Bronchial epithelial cell (primary cell): Measurements from ENCODE around the gene KCTD8. TPM values are rescaled to one million over a fixed set of nuclear protein-coding genes. Genes with fewer than 3 reads are reported as not detected.

Experiments
- DNase-seq: peaks from one replicate; pipeline ENCODE4 v3.0.0-alpha.2; 2010; ENCODE audit warnings: low read depth
- FAIRE-seq: peaks from 2 replicates; lab custom pipeline; 2011; peaks lifted over from hg19 to GRCh38; lab: Jason Lieb, UNC
- H3K27me3 ChIP-seq: 2 replicates; pipeline ENCODE4 v1.5.1; 2011; ENCODE audit warnings: low read length; ENCODE audit not compliant: control insufficient read depth, insufficient read depth
- H3K36me3 ChIP-seq: 2 replicates; pipeline ENCODE4 v1.5.1; 2011; ENCODE audit warnings: low read length; ENCODE audit not compliant: control insufficient read depth, insufficient read depth
- H3K4me3 ChIP-seq: 2 replicates; pipeline ENCODE4 v1.5.1; 2011; ENCODE audit warnings: mild to moderate bottlenecking, low read depth, low read length, control low read depth
- total RNA-seq: library from RNA; depleted of rRNA; stranded (reverse); fragments of >200 nt; gene quantifications from 2 replicates; pipeline ENCODE4 v1.2.1, GENCODE V29; 2014
- TF ChIP-seq, protein P1 (sequence below): IDR thresholded peaks from 2 replicates; pipeline ENCODE4 v1.5.1; 2011; ENCODE audit warnings: mild to moderate bottlenecking, moderate library complexity, low read length, control low read depth, inconsistent platforms; ENCODE audit not compliant: insufficient read depth, severe bottlenecking

The KCTD8 gene
- total RNA-seq, 1 donor from 2014 or later: under 0.01 TPM

DNA sequence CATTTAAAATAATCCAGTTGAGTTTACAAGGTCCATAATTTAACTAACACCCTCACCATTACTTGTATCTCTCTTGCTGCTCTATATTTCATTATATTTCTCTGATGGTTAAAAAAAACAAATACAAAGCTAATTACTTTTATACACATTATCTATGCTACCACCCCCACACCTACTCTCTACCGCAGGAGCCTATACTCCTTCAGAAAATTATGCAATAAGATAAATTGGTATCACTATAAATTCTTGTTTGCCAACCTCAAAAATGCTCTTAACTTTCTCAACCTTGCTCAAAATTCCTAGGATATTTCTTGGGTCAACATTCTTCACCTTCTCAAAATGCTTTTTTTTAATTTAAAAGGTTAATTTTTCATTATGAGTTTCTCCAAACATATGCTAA lies 282.7 kb downstream of the KCTD8 start:
- DNase-seq (no peak), FAIRE-seq (no peak)
- Histone ChIP-seq H3K27me3 (no peaks in the 10 kb centered on the region), H3K4me3 (no peak overlapping the region), H3K36me3 (no peaks in the 10 kb centered on the region)
- TF ChIP-seq, protein P1, sequence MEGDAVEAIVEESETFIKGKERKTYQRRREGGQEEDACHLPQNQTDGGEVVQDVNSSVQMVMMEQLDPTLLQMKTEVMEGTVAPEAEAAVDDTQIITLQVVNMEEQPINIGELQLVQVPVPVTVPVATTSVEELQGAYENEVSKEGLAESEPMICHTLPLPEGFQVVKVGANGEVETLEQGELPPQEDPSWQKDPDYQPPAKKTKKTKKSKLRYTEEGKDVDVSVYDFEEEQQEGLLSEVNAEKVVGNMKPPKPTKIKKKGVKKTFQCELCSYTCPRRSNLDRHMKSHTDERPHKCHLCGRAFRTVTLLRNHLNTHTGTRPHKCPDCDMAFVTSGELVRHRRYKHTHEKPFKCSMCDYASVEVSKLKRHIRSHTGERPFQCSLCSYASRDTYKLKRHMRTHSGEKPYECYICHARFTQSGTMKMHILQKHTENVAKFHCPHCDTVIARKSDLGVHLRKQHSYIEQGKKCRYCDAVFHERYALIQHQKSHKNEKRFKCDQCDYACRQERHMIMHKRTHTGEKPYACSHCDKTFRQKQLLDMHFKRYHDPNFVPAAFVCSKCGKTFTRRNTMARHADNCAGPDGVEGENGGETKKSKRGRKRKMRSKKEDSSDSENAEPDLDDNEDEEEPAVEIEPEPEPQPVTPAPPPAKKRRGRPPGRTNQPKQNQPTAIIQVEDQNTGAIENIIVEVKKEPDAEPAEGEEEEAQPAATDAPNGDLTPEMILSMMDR: no peak

DNA sequence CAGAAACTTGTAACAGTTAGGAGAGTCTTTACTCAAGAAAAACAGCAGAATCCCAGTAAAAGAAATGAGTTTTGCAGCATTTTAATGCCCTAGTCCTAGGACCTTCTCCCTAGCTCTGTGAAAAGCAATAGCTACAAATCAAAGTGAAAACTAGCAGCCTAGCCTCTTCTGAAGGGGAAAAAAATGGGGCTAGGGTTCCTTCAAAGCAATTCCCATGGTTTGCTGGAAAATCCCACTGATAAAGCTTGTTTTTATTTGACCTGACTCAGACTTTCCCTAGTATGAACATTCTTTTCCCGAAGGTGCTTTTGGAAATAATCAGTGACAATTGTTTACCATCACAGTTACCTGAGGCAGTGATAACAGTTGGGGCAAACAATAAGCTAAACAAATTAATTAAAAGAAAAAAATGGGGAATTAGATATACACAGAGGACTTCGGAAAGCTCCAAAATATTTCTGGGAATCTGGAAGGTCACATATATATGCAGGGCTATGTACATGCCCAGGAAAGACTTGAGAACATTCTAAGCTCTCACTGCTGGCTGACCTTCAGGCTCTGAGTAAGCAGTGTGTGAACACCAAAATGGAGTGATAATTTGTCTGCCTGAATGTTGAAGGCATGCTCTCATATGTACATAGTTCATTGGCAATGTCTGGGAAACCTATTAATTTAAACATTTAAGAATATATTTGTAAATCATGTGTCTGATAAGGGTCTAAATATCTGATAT lies 285.9 kb downstream of the KCTD8 start:
- TF ChIP-seq, protein P1: no peak
- H3K27me3 ChIP-seq: no peaks in the 10 kb centered on the region
- H3K4me3 ChIP-seq: no peak overlapping the region
- DNase-seq (no peak), FAIRE-seq (no peak)
- H3K36me3 ChIP-seq: no peaks in the 10 kb centered on the region

DNA sequence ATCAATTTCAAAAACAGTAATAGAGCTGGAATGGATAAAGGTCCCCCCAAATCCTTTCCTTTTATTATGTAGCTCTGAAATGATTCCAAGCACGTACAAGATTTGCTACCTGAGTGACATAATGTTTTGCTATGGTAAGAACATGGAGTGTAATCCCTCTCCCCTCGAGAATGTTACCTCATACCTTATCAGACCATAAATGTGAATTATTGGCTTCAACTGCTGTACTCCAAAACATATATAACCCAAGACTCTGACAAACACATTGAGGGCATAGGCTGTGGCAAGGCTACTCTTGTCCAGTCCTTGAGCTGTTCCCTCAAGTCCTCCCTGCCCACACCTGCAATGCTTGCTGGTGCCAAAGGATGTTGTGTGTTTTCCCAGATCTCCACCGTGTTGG lies 286.9 kb downstream of the KCTD8 start:
- no peaks in the 10 kb centered on the region for H3K27me3 ChIP-seq
- TF ChIP-seq, protein P1: no peak
- FAIRE-seq (no peak), DNase-seq (no peak)
- no peak overlapping the region for H3K4me3 ChIP-seq
- H3K36me3 ChIP-seq: no peaks in the 10 kb centered on the region

DNA sequence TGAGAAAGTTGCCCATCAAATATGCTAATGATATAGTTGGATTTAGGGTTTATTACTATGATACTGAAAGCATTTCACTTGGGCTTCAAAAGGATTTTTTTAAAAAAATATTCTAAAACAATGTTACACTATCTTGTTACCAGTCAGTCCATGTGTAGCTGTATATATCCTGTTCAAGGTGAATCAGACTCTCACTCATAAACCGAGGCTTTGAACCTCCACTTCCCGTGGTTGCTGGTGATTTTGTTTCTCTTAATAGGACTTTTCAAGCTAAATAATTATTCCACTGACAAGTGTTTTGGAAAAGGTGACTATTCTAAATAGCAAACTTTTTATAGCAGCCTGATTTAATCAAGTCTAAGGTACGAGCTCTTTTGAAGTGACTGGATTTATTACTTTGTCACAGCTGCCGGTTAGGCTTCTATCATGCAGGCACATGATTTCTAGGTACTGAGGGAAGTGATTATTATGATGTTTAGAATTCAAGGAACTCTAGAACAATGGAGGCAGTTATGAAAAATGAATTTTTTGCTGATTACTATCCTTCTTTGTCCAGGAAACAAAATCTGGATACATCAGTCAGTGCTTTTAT lies 287.7 kb downstream of the KCTD8 start:
- no peak overlapping the region for H3K4me3 ChIP-seq
- FAIRE-seq (no peak), DNase-seq (no peak)
- TF ChIP-seq, protein P1: no peak
- no peaks in the 10 kb centered on the region for H3K27me3 ChIP-seq
- no peaks in the 10 kb centered on the region for H3K36me3 ChIP-seq

DNA sequence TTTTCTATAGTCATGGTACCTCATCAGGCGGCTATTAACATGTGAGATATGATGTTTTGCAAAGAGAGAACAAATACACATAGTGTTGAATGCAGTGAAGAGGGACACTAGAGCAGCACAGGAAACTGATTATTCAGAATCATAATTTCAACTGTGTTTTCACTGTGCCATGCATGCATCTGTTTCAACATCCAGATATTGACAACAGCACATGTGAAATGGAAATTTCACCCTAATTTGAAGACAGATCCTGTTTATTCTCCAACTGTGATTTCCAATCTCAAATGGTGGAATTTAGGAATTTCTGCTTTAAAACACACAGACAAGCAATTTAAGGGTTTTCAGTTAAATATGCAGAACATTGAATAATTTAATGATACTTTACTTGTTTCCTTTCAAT lies 288.6 kb downstream of the KCTD8 start:
- H3K4me3 ChIP-seq: no peak overlapping the region
- FAIRE-seq (no peak), DNase-seq (no peak)
- no peaks in the 10 kb centered on the region for H3K27me3 ChIP-seq
- TF ChIP-seq, protein P1: no peak
- no peaks in the 10 kb centered on the region for H3K36me3 ChIP-seq
